Kidney epithelial cell (primary cell): ENCODE data around the gene SOX18. TPM values are rescaled to one million over a fixed set of nuclear protein-coding genes. Genes with fewer than 3 reads are reported as not detected.

Source experiments
- DNase-seq: peaks from one replicate; pipeline ENCODE4 v3.0.0-alpha.2; 2010; ENCODE audit warnings: low read depth
- H3K27me3 ChIP-seq: 2 replicates; pipeline ENCODE4 v1.6.0; 2011; ENCODE audit warnings: low read length; ENCODE audit not compliant: control insufficient read depth, insufficient read depth
- H3K36me3 ChIP-seq: 2 replicates; pipeline ENCODE4 v1.5.1; 2011; ENCODE audit warnings: low read length; ENCODE audit not compliant: control insufficient read depth, insufficient read depth
- H3K4me3 ChIP-seq: 2 replicates; pipeline ENCODE4 v1.5.1; 2011; ENCODE audit warnings: low read depth, mild to moderate bottlenecking, control low read depth, low read length
- CTCF ChIP-seq: IDR thresholded peaks from 2 replicates; pipeline ENCODE4 v1.5.1; 2011; ENCODE audit warnings: mild to moderate bottlenecking, moderate library complexity, low read length, control low read depth, inconsistent platforms; ENCODE audit not compliant: insufficient read depth, poor library complexity, severe bottlenecking
- total RNA-seq: library from RNA; depleted of rRNA; stranded (reverse); fragments of >200 nt; gene quantifications from 2 replicates; pipeline ENCODE4 v1.2.3, GENCODE V29; 2015

SOX18 gene
- total RNA-seq, 1 donor from 2014 or later = 0.04 TPM

- Histone ChIP-seq H3K4me3 (no peak overlapping the region), H3K27me3 (peaks cover 73% of the 10 kb centered on the region), H3K36me3 (no peaks in the 10 kb centered on the region)
- DNase-seq = no peak
- TF ChIP-seq CTCF = no peak
Measured at GRCh38 chr20:64086801-64087200, 37.4 kb upstream of the SOX18 start.

- DNase-seq = no peak
- H3K36me3 ChIP-seq = no peaks in the 10 kb centered on the region
- H3K27me3 ChIP-seq = peaks cover 61% of the 10 kb centered on the region
- no peak for TF ChIP-seq CTCF
- H3K4me3 ChIP-seq = no peak overlapping the region
Measured at GRCh38 chr20:64084685-64085152, 35.3 kb upstream of the SOX18 start.

- TF ChIP-seq CTCF = no peak
- Histone ChIP-seq H3K36me3 (no peaks in the 10 kb centered on the region), H3K27me3 (peaks cover 54% of the 10 kb centered on the region), H3K4me3 (peak within 1 kb of the TSS; percentile 30)
- DNase-seq = no peak
Measured at GRCh38 chr20:64083804-64084684, 34.6 kb upstream of the SOX18 start, which contains the start of gene LKAAEAR1. Gene LKAAEAR1 (minus strand): TSS chr20:64084398. CDS start chr20:64084219, 179 bp downstream.

- Histone ChIP-seq H3K27me3 (peaks cover 49% of the 10 kb centered on the region), H3K4me3 (peak overlapping the region; percentile 30), H3K36me3 (no peaks in the 10 kb centered on the region)
- DNase-seq = no peak
- TF ChIP-seq CTCF = peak; percentile 55
Measured at GRCh38 chr20:64083378-64083803, 34.0 kb upstream of the SOX18 start.

GRCh38 chr20:64082820-64083377 lies 33.5 kb upstream of the SOX18 start:
- Histone ChIP-seq H3K36me3 (no peaks in the 10 kb centered on the region), H3K27me3 (peaks cover 45% of the 10 kb centered on the region), H3K4me3 (peak overlapping the region; percentile 4)
- TF ChIP-seq CTCF = no peak
- no peak for DNase-seq
